SU-DHL-6 (cell line): ENCODE measurements around the gene DOK7.

Source experiments
- CTCF ChIP-seq: fragments of 200-600 bp; sonication (generic); IDR thresholded peaks from one replicate; pipeline ENCODE4 v1.5.1; 2017; ENCODE audit warnings: antibody characterized with exemption, mild to moderate bottlenecking, low read length, moderate library complexity; ENCODE audit not compliant: insufficient read depth, poor library complexity, severe bottlenecking
- EZH2phosphoT487 ChIP-seq: fragments of 200-600 bp; sonication (generic), shearing (Covaris generic); conservative IDR thresholded peaks from 2 replicates; pipeline ENCODE4 v1.6.1; 2018; ENCODE audit warnings: mild to moderate bottlenecking, antibody characterized with exemption, low read length, moderate library complexity, mixed read lengths

- TF ChIP-seq CTCF (no peak), EZH2phosphoT487 (no peak)
These were observed 7.4 kb downstream of the DOK7 start for GRCh38 chr4:3470244-3471097.
